SK-MEL-5 (cell line): ENCODE measurements around the gene GRAP2. TPM values are rescaled to one million over a fixed set of nuclear protein-coding genes. Genes with fewer than 3 reads are reported as not detected.

Experiments used
- DNase-seq: peaks from one replicate; pipeline ENCODE4 v3.0.0-alpha.2; 2016; ENCODE audit warnings: low read depth, low spot score
- in situ Hi-C: cut with HindIII; loops from 2 replicates; pipeline ENCODE4 v1.10.0; 2016; ENCODE audit warnings: low sequenced_read_pairs, high pct_unique_total_duplicates, low pct_unique_long_range_greater_than_20kb
- total RNA-seq: library from RNA; depleted of rRNA; stranded (reverse); fragments of >200 nt; shearing (Covaris generic); gene quantifications from 2 replicates; pipeline ENCODE4 v1.2.3, GENCODE V29; 2014

Gene GRAP2
- total RNA-seq, 1 experiment from 2014 or later = 2.2 TPM

GRCh38 chr22:39995393-39996252 lies 94.7 kb downstream of the GRAP2 start:
- no peak for DNase-seq
- in situ Hi-C loops = no loop called here

DNA sequence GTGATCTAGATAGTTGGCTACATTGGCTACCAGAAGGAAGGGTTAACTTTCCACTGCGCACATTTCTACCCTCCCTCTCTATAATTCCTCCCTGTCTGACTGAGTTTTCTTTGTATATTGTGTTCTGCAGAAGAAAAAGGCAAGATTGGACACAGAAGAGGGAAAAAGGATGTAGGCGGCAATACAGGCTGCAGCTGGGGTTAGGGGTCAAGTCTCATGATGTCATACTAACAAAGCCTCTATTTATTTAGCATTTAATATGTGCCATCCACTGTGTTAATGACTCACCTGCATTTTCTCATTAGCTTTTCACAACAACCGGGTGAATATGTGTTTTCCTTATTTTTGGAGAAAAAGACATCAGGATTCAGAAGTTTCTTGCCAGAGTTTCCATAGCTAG lies 95.8 kb downstream of the GRAP2 start:
- DNase-seq = peak; percentile 62
- in situ Hi-C loops = no loop called here

GRCh38 chr22:39997421-39997820 lies 96.5 kb downstream of the GRAP2 start:
- no peak for DNase-seq
- in situ Hi-C loops = no loop called here

DNA sequence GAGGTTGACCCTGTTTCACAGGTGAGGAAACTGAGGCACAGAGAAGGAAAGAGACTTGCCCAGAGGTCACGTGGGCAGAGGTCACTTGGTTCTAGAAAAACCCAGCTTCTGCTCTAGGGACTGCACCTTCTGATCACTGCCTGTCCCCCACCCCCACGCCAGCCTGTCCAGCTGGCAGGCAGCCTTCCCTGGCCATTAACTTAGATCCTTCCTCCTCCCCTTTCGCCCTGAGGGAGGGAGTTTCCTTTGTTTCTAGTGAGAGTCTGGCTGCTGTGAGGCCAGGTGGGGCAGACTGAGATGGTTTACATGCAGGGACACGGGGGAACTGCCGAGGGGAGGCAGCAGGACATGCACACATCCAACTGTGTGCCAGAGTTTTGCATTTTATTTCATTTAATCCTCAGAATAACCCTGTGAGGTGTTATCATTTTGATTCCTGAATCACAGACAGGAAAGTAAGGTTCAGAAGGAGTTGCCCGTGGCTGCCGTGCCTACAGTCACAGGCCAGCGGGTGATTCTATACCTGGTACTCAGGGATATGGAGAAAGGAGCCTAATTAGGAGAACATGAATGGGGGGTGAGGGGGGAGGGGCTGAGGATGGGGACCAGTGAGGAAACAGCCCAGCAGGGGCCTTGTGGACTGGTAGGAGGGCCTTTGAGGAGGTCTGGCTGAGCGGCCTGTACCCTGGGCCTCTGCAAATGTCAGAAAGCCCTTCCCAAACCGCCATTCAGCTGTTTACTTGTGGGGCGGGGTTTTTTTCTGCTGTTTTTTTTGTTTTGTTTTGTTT lies 97.2 kb downstream of the GRAP2 start:
- peak; percentile 34 for DNase-seq
- in situ Hi-C loops = no loop called here

DNA sequence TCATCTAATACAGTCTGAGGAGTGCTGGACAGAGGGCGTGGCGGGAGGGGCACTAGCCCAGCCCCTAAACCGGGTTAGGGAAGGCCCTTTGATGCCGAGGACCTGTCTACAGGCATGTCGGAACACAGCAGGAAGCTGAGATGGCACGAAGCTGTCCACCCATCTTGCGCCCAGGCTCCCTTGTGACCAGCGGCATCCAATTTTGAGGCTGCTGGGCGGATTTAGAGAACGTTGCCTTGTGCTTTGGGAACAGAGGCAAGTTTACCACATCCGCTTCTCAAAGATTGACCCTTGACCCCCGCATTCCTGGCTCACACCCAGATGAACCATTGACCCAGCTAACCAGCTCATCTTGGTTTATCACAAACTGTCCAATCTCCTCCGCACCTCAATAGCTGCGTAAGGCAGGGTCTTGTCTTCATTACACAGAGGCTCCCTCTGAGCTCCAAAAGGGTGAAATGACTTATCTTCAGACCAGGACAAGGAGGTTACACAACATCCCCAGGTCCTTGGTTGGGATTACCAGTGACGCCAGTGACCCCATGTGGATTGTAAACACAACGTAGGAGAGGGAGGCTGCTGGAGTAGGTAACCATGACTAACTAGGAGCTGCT lies 98.4 kb downstream of the GRAP2 start:
- peak; percentile 60 for DNase-seq
- in situ Hi-C loops = no loop called here

GRCh38 chr22:40000171-40000570 lies 99.3 kb downstream of the GRAP2 start:
- in situ Hi-C loops = loop anchor here (25.0 kb wide), 1 partner anchor 438 kb away; the partner anchor contains the start of gene CACNA1I

GRCh38 chr22:40001106-40001505 lies 100.2 kb downstream of the GRAP2 start:
- no peak for DNase-seq
- in situ Hi-C loops = loop anchor here (25.0 kb wide), 1 partner anchor 439 kb away; the partner anchor contains the start of gene CACNA1I

More at GRCh38 chr22:40000171-40000570, 99.3 kb downstream of the GRAP2 start:
- no peak for DNase-seq

DNA sequence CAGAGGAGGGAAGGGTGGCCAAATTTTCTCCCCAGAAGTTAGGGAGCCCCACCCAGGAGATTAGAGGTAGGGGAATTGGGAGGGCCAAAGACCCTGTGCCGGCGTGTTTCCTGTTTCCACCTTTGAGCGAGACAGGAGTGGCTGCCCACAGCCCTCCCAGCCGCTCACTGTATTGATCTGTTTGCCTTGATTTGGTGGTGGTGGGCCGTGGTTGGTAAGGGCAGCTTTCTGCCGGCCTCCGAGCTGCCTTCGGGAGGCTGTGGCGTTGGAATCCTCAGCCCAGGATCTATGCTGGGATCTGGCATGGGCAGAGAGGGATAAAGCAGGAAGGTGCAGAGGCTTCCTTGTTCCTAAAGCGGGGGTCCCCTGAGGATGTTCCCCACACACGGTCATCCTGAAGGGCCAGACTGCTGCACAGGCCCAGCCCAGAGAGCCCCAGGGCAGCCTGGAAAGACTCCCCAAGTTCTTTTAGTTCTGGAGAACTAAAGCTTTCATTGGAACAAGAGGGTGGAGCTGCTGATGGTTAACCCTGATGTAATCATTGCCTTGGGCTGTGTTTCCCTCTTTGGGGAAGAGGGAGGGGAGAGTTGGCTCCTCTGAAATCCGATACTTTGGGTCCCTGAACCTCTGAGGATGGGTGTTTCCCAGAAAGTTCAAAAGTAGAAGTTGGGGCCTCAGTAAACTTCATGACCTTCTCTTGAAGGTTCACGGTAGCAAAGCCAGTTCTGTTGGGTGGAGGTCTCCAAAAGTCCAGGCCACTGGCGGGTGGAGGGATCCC lies 101.1 kb downstream of the GRAP2 start:
- in situ Hi-C loops = loop anchor here (25.0 kb wide), 1 partner anchor 440 kb away; the partner anchor contains the start of gene CACNA1I
- DNase-seq = no peak

GRCh38 chr22:40002935-40003715 lies 102.2 kb downstream of the GRAP2 start:
- in situ Hi-C loops = loop anchor here (25.0 kb wide), 1 partner anchor 441 kb away; the partner anchor contains the start of gene CACNA1I
- no peak for DNase-seq

- in situ Hi-C loops = loop anchor here (25.0 kb wide), 1 partner anchor 443 kb away; the partner anchor contains the start of gene CACNA1I
Observed at GRCh38 chr22:40004836-40005235, 104.0 kb downstream of the GRAP2 start.

DNA sequence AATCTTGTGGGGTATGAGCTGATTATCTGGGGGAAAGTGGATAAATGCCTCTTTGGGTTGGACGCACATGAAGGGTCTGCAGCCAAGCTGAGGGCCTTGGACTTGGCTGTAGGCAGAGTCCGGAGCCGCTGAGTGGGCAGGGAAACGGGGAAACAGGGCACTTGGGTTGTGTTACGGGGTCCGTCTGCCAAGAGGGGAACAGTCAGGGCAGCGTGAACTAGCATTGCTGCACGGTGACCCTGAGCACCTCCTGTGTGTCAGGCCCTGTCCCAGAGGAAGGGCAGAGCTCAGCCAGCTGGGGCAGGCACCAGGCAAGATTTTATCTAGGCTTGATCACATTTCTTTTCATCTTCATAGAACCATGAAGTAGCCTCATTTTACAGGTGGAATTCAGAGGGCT lies 105.8 kb downstream of the GRAP2 start:
- DNase-seq = no peak
- in situ Hi-C loops = loop anchor here (25.0 kb wide), 1 partner anchor 444 kb away; the partner anchor contains the start of gene CACNA1I

More at GRCh38 chr22:40004836-40005235, 104.0 kb downstream of the GRAP2 start:
- DNase-seq = no peak

- DNase-seq = no peak
- in situ Hi-C loops = loop anchor here (25.0 kb wide), 1 partner anchor 446 kb away; the partner anchor contains the start of gene CACNA1I
Observed at GRCh38 chr22:40007853-40008710, 107.2 kb downstream of the GRAP2 start.

DNA sequence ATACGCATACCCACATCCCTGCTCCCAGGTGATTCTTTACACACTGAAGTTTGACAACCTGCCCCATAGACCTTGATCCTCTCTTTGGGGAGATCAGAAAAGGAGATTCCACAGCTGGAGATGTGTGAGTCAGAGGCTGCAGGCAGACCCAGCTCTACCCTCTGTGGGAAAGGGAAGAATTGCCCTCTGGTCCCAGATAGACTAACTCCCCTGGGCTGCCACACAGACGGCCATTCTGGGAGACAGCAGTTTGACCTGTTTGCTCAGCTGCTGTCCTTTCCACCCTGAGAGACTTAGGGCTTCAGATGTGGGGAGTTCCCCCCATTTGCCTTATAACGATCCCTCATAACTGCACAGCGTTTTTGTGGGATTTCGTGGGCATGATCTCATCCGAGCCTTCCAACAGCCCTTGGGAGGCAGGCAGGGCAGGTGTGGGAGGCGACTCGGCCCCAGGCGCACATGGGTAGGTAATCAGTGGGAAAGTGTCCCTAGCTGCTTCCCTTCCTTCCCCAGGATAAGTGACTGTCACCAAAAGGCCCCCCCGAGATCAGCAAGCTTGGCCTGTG lies 107.9 kb downstream of the GRAP2 start:
- no peak for DNase-seq
- in situ Hi-C loops = loop anchor here (25.0 kb wide), 1 partner anchor 447 kb away; the partner anchor contains the start of gene CACNA1I

DNA sequence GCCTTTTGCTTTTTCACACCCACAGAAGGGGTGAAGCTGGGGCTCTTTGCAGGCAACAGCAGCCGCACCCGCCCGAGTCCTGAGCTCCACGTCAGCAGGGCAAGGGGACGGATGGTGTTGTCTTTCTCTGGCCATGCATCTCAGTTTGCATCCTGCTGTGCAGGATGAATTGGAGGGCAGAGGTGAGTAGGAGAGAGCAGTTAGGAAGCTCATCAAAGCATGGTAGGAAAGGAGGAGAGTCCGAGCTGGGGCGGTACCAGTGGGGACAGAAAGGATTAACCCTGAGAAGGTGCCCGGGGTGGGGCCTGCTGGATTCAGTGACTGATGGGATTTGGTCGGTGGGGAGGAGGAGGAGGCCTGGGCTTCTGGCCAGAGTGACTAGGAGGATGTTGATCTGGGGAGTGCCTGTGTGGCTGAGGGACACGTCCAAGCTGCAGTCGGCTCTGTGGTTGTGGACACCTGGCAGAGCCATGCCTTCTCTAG lies 108.4 kb downstream of the GRAP2 start:
- DNase-seq = no peak
- in situ Hi-C loops = loop anchor here (25.0 kb wide), 1 partner anchor 447 kb away; the partner anchor contains the start of gene CACNA1I
